Tibial nerve (tissue), 4 donors: ENCODE results near the gene C1QA.

Experiments
- CTCF ChIP-seq, 5 experiments: fragments of 200-600 bp in 3 of 5; fragments of 450-650 bp in 2 of 5; sonication (generic) in 3 of 5; IDR thresholded peaks; one replicate each; pipeline ENCODE4 v1.5.1; 2016 to 2019; ENCODE audit warnings: antibody characterized with exemption in 5 of 5, mild to moderate bottlenecking in 3 of 5, moderate library complexity in 2 of 5
- EP300 ChIP-seq, 2 donors: sonication (generic); formaldehyde crosslinking; IDR thresholded peaks; one replicate each; pipeline ENCODE4 v1.6.1; 2017; ENCODE audit warnings: antibody characterized with exemption in 2 of 2, mild to moderate bottlenecking in 1 of 2
- POLR2A ChIP-seq, 2 donors: fragments of 450-650 bp; IDR thresholded peaks; one replicate each; pipeline ENCODE4 v1.6.1; 2017; ENCODE audit warnings: antibody characterized with exemption in 2 of 2, mild to moderate bottlenecking in 2 of 2, moderate library complexity in 2 of 2

GRCh38 chr1:22654692-22655091 is 18.3 kb downstream of the C1QA start:
- no peak for TF ChIP-seq CTCF (IDR thresholded peaks at IDR 0.05)
- no peak for TF ChIP-seq POLR2A (IDR thresholded peaks at IDR 0.05)
- no peak for TF ChIP-seq EP300 (IDR thresholded peaks at IDR 0.05)
